ENCODE measurements around the gene LILRB4.
"Not testable (repeated sequence)": the region's sequence is repeated elsewhere in the genome, so short reads cannot be mapped to it uniquely, and the experiment has no call there.

LILRB4 gene

GRCh38 chr19:54662730-54663129 lies at the start of gene LILRB4:
LILRB4 (plus strand) TSS chr19:54662985; CDS start chr19:54663034, 49 bp downstream.
- DNase-seq, result no peak

DNA sequence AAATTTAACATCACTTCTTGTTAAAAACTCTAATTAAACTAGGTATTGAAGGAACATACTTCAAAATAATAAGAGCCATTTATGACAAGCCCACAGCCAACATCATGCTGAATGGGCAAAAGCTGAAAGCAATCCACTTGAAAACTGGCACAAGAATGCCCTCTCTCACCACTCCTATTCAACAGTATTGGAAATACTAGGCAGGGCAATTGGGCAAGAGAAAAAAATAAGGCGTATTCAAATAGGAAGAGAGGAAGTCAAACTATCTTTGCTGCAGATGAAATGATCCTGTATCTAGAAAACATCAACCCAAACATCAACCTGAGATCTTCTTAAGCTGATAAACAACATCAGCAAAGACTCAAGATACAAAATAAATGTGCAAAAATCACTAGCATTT lies 48.1 kb upstream of the LILRB4 start:
- no peak for DNase-seq

DNA sequence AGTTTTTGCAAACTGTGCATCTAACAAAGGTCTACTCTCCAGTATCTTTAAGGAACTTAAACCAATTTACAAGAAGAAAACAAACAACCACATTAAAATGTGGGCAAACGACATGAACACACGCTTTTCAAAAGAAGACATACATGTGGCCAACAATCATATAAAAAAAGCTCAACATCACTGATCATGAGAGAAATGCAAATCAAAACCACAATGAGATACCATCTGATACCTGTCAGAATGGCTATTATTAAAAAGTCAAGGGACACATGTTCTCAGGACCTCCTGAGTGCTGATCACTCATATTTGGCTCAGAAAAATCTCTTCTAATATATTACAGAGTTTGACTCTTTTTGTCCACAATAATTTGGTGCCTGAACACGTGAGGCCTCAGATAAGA lies 46.7 kb upstream of the LILRB4 start:
- no peak for DNase-seq

- no peak for DNase-seq
These were observed 45.8 kb upstream of the LILRB4 start for GRCh38 chr19:54616821-54617560.

- no peak for DNase-seq
These were observed 42.3 kb upstream of the LILRB4 start for GRCh38 chr19:54620464-54620863.

DNA sequence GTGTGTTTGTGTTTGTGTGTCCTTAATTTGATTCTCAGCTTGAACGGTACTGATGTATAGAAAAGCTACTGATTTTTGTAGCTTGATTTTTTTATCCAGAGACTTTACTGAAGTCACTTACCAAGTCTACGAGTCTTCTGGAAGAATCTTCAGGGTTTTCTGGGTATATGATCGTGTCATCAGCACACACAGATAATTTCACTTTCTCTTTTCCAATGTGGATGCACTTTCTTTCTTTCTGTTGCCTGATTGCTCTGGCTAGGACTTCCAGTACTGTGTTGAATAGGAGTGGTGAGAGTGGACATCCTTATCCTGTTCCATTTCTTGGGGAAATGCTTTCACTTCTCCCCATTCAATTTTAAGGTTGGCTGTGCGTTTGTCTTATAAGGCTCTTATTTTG lies 40.4 kb upstream of the LILRB4 start:
- DNase-seq, result no peak

DNA sequence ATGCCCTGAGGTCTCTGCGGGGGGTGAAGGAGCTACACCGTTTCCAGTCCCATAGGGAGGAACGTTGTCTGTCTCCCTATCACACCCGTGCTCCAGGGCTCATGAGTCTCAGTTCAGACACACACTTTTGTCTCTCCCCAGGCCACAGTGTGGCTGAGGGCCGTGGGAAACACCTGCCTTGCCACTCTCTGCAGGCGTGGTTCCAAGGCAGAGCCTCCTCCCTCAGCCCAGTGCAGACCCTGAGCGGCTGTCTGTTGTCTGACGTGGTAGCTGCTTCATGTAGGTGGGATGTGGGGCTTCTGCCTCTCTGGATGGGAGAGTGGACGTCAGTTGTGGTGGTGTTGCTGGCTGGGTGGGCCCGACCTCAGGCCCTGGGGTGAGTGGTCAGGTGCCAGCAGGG lies 38.6 kb upstream of the LILRB4 start:
- DNase-seq, result not testable (repeated sequence)

DNA sequence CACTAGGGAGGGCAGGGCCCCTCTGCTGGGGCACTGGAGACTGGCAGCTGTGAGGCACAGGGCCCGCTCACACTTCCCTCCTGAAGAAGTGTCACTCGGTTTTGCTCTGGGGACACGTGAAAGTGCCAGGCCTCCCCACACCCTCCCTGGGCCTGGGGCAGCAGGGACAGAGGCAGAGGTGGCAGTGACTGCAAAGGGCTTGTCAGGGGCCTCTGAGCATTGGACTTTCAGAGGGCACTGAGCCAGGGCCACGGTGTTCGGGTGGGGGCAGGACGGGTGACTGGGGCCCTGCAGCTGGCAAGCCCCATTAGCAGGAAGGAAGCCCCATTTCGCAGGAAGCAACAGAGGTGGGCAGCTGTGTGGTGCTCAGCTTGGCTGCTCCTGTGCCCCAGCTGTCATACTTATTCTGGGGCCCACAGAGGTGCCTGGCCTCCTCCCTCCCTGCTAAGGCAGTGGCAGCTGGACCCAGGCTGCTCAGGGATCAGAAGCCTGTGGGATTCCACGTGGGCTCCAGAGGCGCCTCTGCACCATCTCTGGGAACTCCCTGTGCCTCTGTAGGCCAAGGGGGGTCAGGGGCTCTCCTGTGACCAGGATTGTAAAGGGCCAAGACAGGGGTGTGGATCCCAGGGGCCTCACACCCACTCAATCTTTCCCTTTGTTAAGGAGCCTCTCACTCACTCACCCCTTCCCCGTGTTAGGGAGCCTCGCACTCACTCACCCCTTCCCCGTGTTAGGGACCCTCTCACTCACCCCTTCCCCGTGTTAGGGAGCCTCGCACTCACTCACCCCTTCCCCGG lies 37.7 kb upstream of the LILRB4 start:
- not testable (repeated sequence) for DNase-seq

- DNase-seq, result no peak
These were observed 36.0 kb upstream of the LILRB4 start for GRCh38 chr19:54626757-54627156.

GRCh38 chr19:54627912-54628311 lies 34.9 kb upstream of the LILRB4 start:
- not testable (repeated sequence) for DNase-seq

- DNase-seq, result not testable (repeated sequence)
These were observed 32.5 kb upstream of the LILRB4 start, which contains the start of gene LILRB1 for GRCh38 chr19:54630262-54630661. LILRB1 (plus strand) TSS chr19:54630484; CDS start chr19:54631074, 590 bp downstream.

GRCh38 chr19:54630782-54631181 lies 32.0 kb upstream of the LILRB4 start:
- no peak for DNase-seq

DNA sequence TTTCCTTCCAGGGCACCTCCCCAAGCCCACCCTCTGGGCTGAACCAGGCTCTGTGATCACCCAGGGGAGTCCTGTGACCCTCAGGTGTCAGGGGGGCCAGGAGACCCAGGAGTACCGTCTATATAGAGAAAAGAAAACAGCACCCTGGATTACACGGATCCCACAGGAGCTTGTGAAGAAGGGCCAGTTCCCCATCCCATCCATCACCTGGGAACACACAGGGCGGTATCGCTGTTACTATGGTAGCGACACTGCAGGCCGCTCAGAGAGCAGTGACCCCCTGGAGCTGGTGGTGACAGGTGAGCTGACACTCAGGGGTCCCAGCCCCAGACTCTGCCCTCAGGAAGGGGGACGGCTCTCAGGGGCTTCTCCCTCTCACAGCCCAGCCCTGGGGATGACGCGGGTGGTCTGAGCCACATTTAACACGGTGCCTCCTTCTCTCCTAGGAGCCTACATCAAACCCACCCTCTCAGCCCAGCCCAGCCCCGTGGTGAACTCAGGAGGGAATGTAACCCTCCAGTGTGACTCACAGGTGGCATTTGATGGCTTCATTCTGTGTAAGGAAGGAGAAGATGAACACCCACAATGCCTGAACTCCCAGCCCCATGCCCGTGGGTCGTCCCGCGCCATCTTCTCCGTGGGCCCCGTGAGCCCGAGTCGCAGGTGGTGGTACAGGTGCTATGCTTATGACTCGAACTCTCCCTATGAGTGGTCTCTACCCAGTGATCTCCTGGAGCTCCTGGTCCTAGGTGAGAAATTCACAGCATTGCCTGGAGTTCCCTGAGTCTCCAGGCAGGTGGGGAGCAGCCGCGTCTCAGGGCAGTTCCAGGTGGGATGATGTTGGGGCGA lies 31.1 kb upstream of the LILRB4 start:
- not testable (repeated sequence) for DNase-seq

- not testable (repeated sequence) for DNase-seq
These were observed 30.3 kb upstream of the LILRB4 start for GRCh38 chr19:54632517-54632916.

GRCh38 chr19:54633401-54633800 lies 29.4 kb upstream of the LILRB4 start:
- no peak for DNase-seq

DNA sequence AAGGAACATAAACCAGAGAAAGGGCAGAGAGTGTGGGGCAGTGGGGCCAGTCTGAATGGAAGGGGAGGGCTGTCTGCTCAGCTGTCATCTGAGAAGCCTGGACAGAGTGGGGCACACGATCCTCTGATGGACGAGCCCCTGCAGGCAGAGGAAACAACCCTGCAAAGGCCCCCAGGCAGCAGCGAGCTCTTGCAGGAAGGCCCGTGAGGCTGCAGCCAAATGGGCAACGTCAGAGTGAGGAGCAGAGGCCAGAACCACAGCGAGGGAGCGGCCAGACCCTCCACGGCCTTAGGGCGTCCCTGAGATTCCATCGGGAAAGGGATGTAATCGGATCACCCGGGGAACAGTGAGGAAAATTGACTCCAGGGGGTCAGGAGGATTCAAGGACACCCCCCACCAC lies 26.7 kb upstream of the LILRB4 start:
- not testable (repeated sequence) for DNase-seq

GRCh38 chr19:54638683-54639082 lies 24.1 kb upstream of the LILRB4 start:
- no peak for DNase-seq

GRCh38 chr19:54642953-54643352 lies 19.8 kb upstream of the LILRB4 start:
- DNase-seq, result not testable (repeated sequence)

- not testable (repeated sequence) for DNase-seq
These were observed 19.2 kb upstream of the LILRB4 start for GRCh38 chr19:54643583-54643982.

DNA sequence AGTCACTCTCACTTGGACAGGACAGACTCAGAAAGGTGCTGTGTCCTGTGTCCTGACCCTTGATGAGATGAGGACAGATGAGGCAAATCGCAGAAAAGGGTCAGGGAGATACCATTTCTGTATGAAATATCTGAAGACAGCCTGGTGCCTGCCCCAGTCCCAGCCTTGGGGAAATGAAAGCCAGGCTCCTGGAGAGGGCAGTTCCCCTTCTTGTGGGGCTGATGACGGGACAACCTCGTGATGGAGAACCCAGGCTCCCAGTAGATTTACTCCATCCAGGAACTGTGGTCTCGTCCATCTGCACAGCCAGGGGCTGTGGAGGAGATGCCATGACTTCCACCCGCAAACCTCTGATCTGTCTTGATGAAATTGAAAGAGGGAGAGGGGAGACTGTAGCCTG lies 18.7 kb upstream of the LILRB4 start:
- DNase-seq, result no peak

DNA sequence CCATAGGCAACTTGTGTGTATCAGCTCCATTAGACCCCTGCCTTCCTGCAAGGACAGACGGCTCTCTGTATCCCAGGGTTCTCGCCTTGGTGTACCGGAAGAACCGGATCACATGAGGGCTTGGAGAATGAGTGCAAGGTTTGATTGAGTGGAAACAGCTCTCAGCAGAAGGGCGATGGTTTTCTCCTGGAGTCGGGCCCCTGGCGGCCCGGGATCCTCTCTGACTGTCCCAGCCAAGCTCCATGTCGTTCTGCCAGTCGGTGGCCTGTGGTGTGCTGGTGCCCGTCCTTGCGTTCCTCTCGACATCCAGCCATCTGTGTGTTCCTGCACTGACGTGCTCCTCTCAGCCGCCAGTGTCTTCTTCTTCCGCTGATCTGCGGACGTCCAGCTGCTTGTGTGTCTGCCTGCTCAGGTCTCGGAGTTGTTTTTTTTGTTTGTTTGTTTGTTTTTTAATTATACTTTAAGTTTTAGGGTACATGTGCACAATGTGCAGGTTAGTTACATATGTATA lies 16.4 kb upstream of the LILRB4 start:
- DNase-seq, result no peak

GRCh38 chr19:54648129-54648528 lies 14.7 kb upstream of the LILRB4 start:
- no peak for DNase-seq

GRCh38 chr19:54650108-54650655 lies 12.6 kb upstream of the LILRB4 start:
- DNase-seq, result no peak
